ENCODE data around the gene ABCB6. TPM values are rescaled to one million over a fixed set of nuclear protein-coding genes. Genes with fewer than 3 reads are reported as not detected.
A peak's percentile ranks its signal among the peaks of the same experiment; 100 is the strongest.

The ABCB6 gene
- total and polyA plus RNA-seq, 2 experiments from 2014 or later, result 37.7 to 59.5 TPM

DNA sequence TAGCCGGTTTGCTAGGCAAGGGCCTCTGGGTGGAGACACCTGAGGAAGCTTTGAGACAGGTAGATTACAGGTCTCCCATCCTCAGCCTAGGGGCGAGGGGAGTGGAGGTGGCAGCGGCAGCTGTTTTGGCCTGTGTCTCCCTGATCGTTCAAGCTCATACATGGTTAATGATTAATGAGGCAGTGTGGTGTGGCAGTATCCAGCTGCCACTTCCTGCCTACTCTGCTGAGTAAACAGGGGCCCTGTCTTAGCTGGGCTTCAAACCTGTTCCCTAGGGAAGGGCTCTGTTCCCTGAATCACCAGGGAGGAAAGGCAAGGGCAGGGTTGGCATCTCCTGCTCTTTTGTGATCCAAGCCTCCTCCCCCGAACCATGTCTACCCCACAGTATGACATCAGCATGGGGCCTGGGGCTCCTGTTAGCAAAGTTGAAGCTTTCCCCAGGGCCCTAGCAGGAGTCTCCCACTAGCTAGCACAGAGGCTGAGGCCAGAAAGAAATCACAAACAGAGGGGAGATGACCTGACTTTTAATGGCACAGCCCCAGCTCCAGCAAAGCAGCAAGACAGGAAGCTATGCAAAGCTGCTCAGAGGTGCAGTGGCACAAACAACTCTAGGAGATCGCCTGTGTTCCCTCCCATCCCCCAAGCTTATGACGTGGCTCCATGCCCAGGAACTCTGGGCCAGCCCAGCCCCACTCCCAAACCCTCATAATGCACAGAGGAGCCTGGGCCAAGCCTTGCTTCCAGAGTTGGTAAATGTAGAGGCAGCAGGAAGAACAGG is 30.6 kb upstream of the ABCB6 start:
- Histone ChIP-seq H2AFZ (no peak overlapping the region), H3K27ac (peak overlapping the region; percentile 97), H3K9me2 (replicated peaks; ENCODE audit: insufficient read depth) (no peaks in the 10 kb centered on the region), H3K4me1 (ENCODE audit: insufficient read depth) (peaks cover 56% of the 10 kb centered on the region), H3K79me2 (peaks cover 22% of the 10 kb centered on the region), H3K27me3 (peaks cover 22% of the 10 kb centered on the region), H3K9me3 (ENCODE audit: low read depth) (no peaks in the 10 kb centered on the region), H4K20me1 (ENCODE audit: insufficient read depth, poor library complexity, severe bottlenecking) (no peaks in the 10 kb centered on the region), H3K4me3 (no peak overlapping the region), H3K36me3 (replicated peaks; ENCODE audit: insufficient read depth, low read depth) (no peaks in the 10 kb centered on the region), H3K4me2 (peak overlapping the region; percentile 62)
- 17% methylated on average over 7 of the region's 7 CpGs for WGBS (ENCODE audit: low lambda C conversion rate, missing lambda C conversion rate)
- TF ChIP-seq, protein P1, sequence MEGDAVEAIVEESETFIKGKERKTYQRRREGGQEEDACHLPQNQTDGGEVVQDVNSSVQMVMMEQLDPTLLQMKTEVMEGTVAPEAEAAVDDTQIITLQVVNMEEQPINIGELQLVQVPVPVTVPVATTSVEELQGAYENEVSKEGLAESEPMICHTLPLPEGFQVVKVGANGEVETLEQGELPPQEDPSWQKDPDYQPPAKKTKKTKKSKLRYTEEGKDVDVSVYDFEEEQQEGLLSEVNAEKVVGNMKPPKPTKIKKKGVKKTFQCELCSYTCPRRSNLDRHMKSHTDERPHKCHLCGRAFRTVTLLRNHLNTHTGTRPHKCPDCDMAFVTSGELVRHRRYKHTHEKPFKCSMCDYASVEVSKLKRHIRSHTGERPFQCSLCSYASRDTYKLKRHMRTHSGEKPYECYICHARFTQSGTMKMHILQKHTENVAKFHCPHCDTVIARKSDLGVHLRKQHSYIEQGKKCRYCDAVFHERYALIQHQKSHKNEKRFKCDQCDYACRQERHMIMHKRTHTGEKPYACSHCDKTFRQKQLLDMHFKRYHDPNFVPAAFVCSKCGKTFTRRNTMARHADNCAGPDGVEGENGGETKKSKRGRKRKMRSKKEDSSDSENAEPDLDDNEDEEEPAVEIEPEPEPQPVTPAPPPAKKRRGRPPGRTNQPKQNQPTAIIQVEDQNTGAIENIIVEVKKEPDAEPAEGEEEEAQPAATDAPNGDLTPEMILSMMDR (IDR thresholded peaks at IDR 0.05; ENCODE audit: poor library complexity), result no peak
- TF ChIP-seq EZH2phosphoT487 (IDR thresholded peaks at IDR 0.05; ENCODE audit: low read depth, severe bottlenecking, unreplicated experiment), result no peak
- no peak for TF ChIP-seq EZH2 (IDR thresholded peaks at IDR 0.05; ENCODE audit: borderline replicate concordance)
- DNase-seq (ENCODE audit: low spot score), result peak; percentile 88

DNA sequence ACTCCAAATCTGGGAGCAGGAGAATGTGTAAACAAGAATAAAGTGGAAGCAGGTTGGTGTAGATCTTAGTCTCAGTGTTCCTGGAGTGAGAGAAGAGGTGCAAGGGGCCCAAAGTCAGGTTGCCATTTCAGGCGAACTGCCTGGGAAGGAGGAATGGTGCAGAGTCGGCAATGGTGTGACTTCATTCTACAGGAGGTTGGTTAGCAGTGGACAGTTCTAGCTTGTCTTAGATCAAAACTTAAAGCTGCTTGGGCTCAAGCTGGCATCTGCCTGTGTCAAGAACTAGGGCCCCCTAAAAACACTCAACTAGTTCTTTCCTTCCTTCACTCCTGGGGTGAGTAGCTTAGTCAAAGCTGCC is 30.1 kb upstream of the ABCB6 start:
- Histone ChIP-seq H3K4me3 (no peak overlapping the region), H3K36me3 (replicated peaks; ENCODE audit: insufficient read depth, low read depth) (no peaks in the 10 kb centered on the region), H4K20me1 (ENCODE audit: insufficient read depth, poor library complexity, severe bottlenecking) (no peaks in the 10 kb centered on the region), H3K9me2 (replicated peaks; ENCODE audit: insufficient read depth) (no peaks in the 10 kb centered on the region), H3K9me3 (ENCODE audit: low read depth) (no peaks in the 10 kb centered on the region), H3K27me3 (peaks cover 17% of the 10 kb centered on the region), H3K4me2 (peak overlapping the region; percentile 62), H3K79me2 (peaks cover 22% of the 10 kb centered on the region), H3K27ac (peak overlapping the region; percentile 97), H3K4me1 (ENCODE audit: insufficient read depth) (peaks cover 51% of the 10 kb centered on the region), H2AFZ (no peak overlapping the region)
- no peak for DNase-seq (ENCODE audit: low spot score)
- WGBS (ENCODE audit: low lambda C conversion rate, missing lambda C conversion rate), result 78% methylated on average over 2 of the region's 2 CpGs
- TF ChIP-seq, protein P1 (IDR thresholded peaks at IDR 0.05; ENCODE audit: poor library complexity), result no peak
- no peak for TF ChIP-seq EZH2phosphoT487 (IDR thresholded peaks at IDR 0.05; ENCODE audit: low read depth, severe bottlenecking, unreplicated experiment)
- TF ChIP-seq EZH2 (IDR thresholded peaks at IDR 0.05; ENCODE audit: borderline replicate concordance), result no peak

DNA sequence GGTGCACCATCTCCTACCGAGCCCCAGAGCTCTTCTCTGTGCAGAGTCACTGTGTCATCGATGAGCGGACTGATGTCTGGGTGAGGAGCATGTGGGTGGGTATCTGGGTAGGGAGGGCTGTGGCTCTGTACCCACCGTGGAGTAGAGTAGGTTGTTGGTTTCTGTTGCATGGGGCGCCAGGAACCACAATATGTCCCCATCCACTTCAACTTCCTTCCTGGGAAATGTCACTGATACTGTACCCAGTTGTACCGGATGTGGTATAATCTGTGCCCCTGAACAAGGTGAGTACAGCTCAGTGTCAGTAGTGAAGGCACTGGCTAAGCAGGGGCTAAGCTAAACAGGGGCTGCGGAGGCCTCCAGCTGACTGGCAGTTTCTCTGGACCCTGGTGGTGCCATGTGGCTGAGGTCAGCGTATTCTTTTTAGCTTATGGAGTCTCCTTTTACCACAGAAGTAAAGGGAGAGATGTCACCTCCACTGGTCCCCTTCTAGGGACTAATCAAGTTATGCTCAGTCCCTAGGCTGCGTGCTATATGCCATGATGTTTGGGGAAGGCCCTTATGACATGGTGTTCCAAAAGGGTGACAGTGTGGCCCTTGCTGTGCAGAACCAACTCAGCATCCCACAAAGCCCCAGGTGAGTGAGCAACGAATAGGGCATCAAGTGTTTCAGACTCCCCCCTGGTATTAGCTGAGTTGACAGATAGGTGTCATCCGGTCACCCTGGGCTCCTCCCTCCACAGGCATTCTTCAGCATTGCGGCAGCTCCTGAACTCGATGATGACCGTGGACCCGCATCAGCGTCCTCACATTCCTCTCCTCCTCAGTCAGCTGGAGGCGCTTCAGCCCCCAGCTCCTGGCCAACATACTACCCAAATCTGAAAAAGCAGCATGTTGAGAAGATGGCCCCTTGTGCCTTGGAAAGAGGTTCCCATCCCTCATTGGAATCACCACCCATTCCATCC is 29.2 kb upstream of the ABCB6 start:
- Histone ChIP-seq H3K4me2 (peak overlapping the region; percentile 62), H3K27ac (peak overlapping the region; percentile 97), H3K79me2 (peaks cover 22% of the 10 kb centered on the region), H3K27me3 (peaks cover 10% of the 10 kb centered on the region), H3K4me3 (no peak overlapping the region), H3K9me3 (ENCODE audit: low read depth) (no peaks in the 10 kb centered on the region), H3K9me2 (replicated peaks; ENCODE audit: insufficient read depth) (no peaks in the 10 kb centered on the region), H3K36me3 (replicated peaks; ENCODE audit: insufficient read depth, low read depth) (no peaks in the 10 kb centered on the region), H3K4me1 (ENCODE audit: insufficient read depth) (peaks cover 44% of the 10 kb centered on the region), H2AFZ (no peak overlapping the region), H4K20me1 (ENCODE audit: insufficient read depth, poor library complexity, severe bottlenecking) (no peaks in the 10 kb centered on the region)
- no peak for DNase-seq (ENCODE audit: low spot score)
- 93% methylated on average over 17 of the region's 17 CpGs for WGBS (ENCODE audit: low lambda C conversion rate, missing lambda C conversion rate)
- no peak for TF ChIP-seq EZH2 (IDR thresholded peaks at IDR 0.05; ENCODE audit: borderline replicate concordance)
- TF ChIP-seq, protein P1 (IDR thresholded peaks at IDR 0.05; ENCODE audit: poor library complexity), result no peak
- no peak for TF ChIP-seq EZH2phosphoT487 (IDR thresholded peaks at IDR 0.05; ENCODE audit: low read depth, severe bottlenecking, unreplicated experiment)

Data from hepatocyte (in vitro differentiated cells).